OCI-M2 (cell line): ENCODE data around the gene IGF2R.
"Not testable (repeated sequence)": the region's sequence is repeated elsewhere in the genome, so short reads cannot be mapped to it uniquely, and the experiment has no call there.

Experiments
- DNase-seq: peaks from one replicate; lab custom pipeline; 2025; ENCODE audit not compliant: unreplicated experiment; lab: John Stamatoyannopoulos, UW

IGF2R gene

GRCh38 chr6:159968295-159969203, at the start of gene IGF2R:
Gene IGF2R (plus strand): TSS chr6:159969082. CDS start chr6:159969247, 165 bp downstream.
- peak; percentile 48 for DNase-seq

- no peak for DNase-seq
Observed at GRCh38 chr6:159919800-159920199, 49.1 kb upstream of the IGF2R start.

- DNase-seq, result not testable (repeated sequence)
Observed at GRCh38 chr6:159924150-159924549, 44.7 kb upstream of the IGF2R start.

GRCh38 chr6:159926542-159927203, 42.2 kb upstream of the IGF2R start:
- DNase-seq, result no peak

GRCh38 chr6:159929819-159930218, 39.1 kb upstream of the IGF2R start:
- DNase-seq, result no peak

GRCh38 chr6:159931112-159931511, 37.8 kb upstream of the IGF2R start:
- DNase-seq, result no peak

- no peak for DNase-seq
Observed at GRCh38 chr6:159931846-159932245, 37.0 kb upstream of the IGF2R start.

- no peak for DNase-seq
Observed at GRCh38 chr6:159933077-159933476, 35.8 kb upstream of the IGF2R start.

GRCh38 chr6:159934181-159934580, 34.7 kb upstream of the IGF2R start:
- no peak for DNase-seq

GRCh38 chr6:159935065-159935464, 33.8 kb upstream of the IGF2R start:
- no peak for DNase-seq

- DNase-seq, result no peak
Observed at GRCh38 chr6:159935633-159936032, 33.2 kb upstream of the IGF2R start.

GRCh38 chr6:159939591-159940016, 29.3 kb upstream of the IGF2R start:
- DNase-seq, result no peak

- no peak for DNase-seq
Observed at GRCh38 chr6:159941286-159942113, 27.4 kb upstream of the IGF2R start.

GRCh38 chr6:159943101-159943632, 25.7 kb upstream of the IGF2R start:
- DNase-seq, result no peak

- no peak for DNase-seq
Observed at GRCh38 chr6:159943968-159944598, 24.8 kb upstream of the IGF2R start.

GRCh38 chr6:159945801-159946392, 23.0 kb upstream of the IGF2R start:
- no peak for DNase-seq

- no peak for DNase-seq
Observed at GRCh38 chr6:159946912-159947311, 22.0 kb upstream of the IGF2R start.

- DNase-seq, result no peak
Observed at GRCh38 chr6:159948199-159948598, 20.7 kb upstream of the IGF2R start.

GRCh38 chr6:159951772-159952171, 17.1 kb upstream of the IGF2R start:
- DNase-seq, result no peak

- DNase-seq, result no peak
Observed at GRCh38 chr6:159952289-159953005, 16.4 kb upstream of the IGF2R start.
